Activated naive CD8-positive, alpha-beta T cell treated with anti-CD3 and anti-CD28 coated beads, Interleukin-2, amount 10 ng/mL, durations not matched to agents 7 days and 5 days (primary cell): Measurements from ENCODE around the gene CEACAM19. TPM values are rescaled to one million over a fixed set of nuclear protein-coding genes. Genes with fewer than 3 reads are reported as not detected.

Experiments used
- ATAC-seq: fragments of 150-1000 bp; cut with Tn5 transposase; one replicate; pipeline ENCODE4 v1.10.0; 2021; ENCODE audit warnings: low read depth, moderate library complexity
- POLR2A ChIA-PET: fragments of 350-600 bp; sonication (Branson Sonifier 250); formaldehyde crosslinking; loops from one replicate; lab custom pipeline; 2021; ENCODE audit warnings: antibody characterized with exemption; lab: Charles Lee
- DNase-seq: peaks from one replicate; pipeline ENCODE4 v3.0.0; 2021
- H3K27ac Mint-ChIP-seq: one replicate; pipeline ENCODE4 v1.8.0; 2022; ENCODE audit warnings: mild to moderate bottlenecking, mixed read lengths
- H3K27me3 Mint-ChIP-seq: one replicate; pipeline ENCODE4 v1.8.0; 2022; ENCODE audit warnings: mild to moderate bottlenecking, moderate library complexity, mixed read lengths
- H3K36me3 Mint-ChIP-seq: one replicate; pipeline ENCODE4 v1.8.0; 2021; ENCODE audit warnings: mild to moderate bottlenecking, mixed read lengths
- H3K4me1 Mint-ChIP-seq: one replicate; pipeline ENCODE4 v1.8.0; 2021; ENCODE audit warnings: mixed read lengths
- H3K4me3 Mint-ChIP-seq: one replicate; pipeline ENCODE4 v1.8.0; 2022; ENCODE audit warnings: mild to moderate bottlenecking, moderate library complexity, mixed read lengths
- H3K9me3 Mint-ChIP-seq: one replicate; pipeline ENCODE4 v1.8.0; 2021; ENCODE audit warnings: mixed read lengths
- microRNA-seq: library from miRNA; unstranded; fragments of <30 nt; microRNA quantifications from one replicate; pipeline ENCODE4 v1.2.0, GENCODE V29; 2022
- total RNA-seq, 2 experiments: library from RNA; stranded (reverse); gene quantifications; one replicate each; pipeline ENCODE4 v1.2.3, GENCODE V29; 2021

The CEACAM19 gene
- total RNA-seq, 2 experiments from 2014 or later: 0.40 TPM; not detected in 1

DNA sequence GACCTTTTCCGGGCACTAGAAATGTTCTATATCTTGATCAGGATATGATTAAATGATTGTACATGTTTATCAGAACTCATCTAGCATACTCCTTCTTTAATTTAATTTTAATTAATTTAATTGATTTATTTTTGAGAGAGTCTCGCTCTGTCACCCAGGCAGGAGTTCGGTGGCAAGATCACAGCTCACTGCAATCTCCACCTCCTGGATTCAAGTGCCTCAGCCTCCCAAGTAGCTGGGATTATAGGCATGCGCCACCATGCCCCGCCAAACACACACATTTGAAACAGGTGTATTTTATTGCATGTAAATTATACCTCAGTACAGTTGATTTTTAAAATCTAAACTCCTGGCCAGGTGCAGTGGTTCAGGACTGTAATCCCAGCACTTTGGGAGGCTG lies 59.8 kb downstream of the CEACAM19 start:
- H3K4me3 Mint-ChIP-seq: no peak overlapping the region
- DNase-seq (no peak), ATAC-seq (no peak)
- POLR2A ChIA-PET: no interaction called here
- H3K9me3 Mint-ChIP-seq: no peaks in the 10 kb centered on the region
- no peaks in the 10 kb centered on the region for H3K36me3 Mint-ChIP-seq
- no peak overlapping the region for H3K27ac Mint-ChIP-seq
- H3K27me3 Mint-ChIP-seq: peaks cover 6% of the 10 kb centered on the region
- H3K4me1 Mint-ChIP-seq: peaks cover 11% of the 10 kb centered on the region

DNA sequence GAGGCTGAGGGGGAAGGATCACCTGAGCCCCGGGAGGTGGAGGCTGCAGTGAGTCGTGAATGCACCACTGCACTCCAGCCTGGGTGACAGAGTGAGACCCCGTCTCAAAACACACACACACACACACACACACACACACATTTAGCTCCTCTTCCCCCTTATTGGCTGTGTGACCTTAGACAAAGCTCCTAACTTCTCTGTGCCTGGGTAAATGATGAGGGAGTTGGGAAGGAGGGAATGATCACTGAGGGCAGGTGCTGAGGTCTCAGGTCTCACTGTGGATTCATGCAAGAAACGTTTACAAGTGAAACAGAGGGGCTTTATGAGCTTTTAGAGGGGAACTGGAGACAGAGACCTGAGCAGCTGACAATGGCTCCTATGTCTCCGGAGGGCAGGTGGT lies 60.3 kb downstream of the CEACAM19 start:
- H3K27ac Mint-ChIP-seq: no peak overlapping the region
- H3K4me3 Mint-ChIP-seq: no peak overlapping the region
- POLR2A ChIA-PET: interaction anchor here (0.7 kb wide), 1 partner anchor 393 kb away, joined by 3 read pairs; no protein-coding TSS in a partner anchor
- no peak for ATAC-seq
- peaks cover 11% of the 10 kb centered on the region for H3K4me1 Mint-ChIP-seq
- H3K27me3 Mint-ChIP-seq: peaks cover 6% of the 10 kb centered on the region
- H3K9me3 Mint-ChIP-seq: no peaks in the 10 kb centered on the region
- no peak for DNase-seq
- H3K36me3 Mint-ChIP-seq: no peaks in the 10 kb centered on the region

DNA sequence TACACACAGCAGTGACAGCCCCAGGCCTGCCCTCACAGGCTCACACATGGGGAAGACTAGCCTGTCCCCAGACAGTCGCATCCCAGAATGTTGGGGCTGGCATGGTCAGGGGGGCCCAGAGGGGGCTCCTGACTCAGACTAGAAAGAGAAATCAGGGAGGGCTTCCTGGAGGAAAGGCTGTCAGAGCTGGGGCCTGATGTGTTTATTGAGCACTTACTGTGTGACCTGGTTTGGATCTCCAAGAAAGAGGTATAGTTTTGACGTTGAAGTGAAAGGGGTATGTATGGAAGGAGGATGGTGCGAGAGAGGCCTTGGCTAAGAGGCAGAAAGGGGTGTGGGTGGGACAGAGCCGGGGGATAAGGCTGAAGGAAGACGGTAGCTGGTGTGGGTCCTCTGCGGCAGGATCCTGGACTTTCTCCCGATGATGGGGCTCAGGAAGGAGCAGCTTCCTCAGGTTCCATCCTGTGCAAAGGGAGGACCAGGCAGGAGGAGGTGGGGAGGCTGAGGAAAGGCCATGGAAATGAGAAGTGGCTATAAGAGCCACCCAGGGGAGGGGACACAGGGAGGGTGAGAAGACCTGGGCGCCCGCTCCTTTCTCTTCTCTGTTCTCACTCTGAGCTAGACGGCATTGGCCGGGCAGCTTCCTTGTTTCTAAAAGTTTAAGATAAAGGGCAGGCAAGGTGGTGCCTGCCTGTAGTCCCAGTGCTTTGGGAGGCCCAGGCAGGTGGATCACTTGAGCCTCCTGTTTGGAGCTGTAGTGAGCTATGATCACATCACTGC lies 61.1 kb downstream of the CEACAM19 start:
- H3K36me3 Mint-ChIP-seq: no peaks in the 10 kb centered on the region
- peak overlapping the region; percentile 2 for H3K27ac Mint-ChIP-seq
- no peak for ATAC-seq
- DNase-seq: no peak
- no peak overlapping the region for H3K4me3 Mint-ChIP-seq
- peaks cover 6% of the 10 kb centered on the region for H3K27me3 Mint-ChIP-seq
- H3K4me1 Mint-ChIP-seq: peaks cover 15% of the 10 kb centered on the region
- no peaks in the 10 kb centered on the region for H3K9me3 Mint-ChIP-seq
- POLR2A ChIA-PET: interaction anchor here (0.7 kb wide), 1 partner anchor 392 kb away, joined by 3 read pairs; no protein-coding TSS in a partner anchor

Small RNAs within 50 kb of the gene (microRNA-seq; reads per million reads assigned to microRNA genes)
- gene MIR4531: not detected

Other genes with a start within 250 kb of the CEACAM19 start
- 1 to 10 TPM; 2.6 to 3.0 TPM for gene ZNF229, start 223.0 kb upstream of the CEACAM19 start, total RNA-seq
- 10 to 100 TPM; 15.4 to 16.4 TPM for gene ZNF180, start 171.0 kb upstream of the CEACAM19 start, total RNA-seq
- not detected for gene CEACAM20, start 141.8 kb upstream of the CEACAM19 start, total RNA-seq
- gene IGSF23, start 57.9 kb upstream of the CEACAM19 start, total RNA-seq: not detected
- gene PVR, start 27.6 kb upstream of the CEACAM19 start, total RNA-seq: 1 to 10 TPM; 3.5 to 4.2 TPM
- gene CEACAM16, start 27.7 kb downstream of the CEACAM19 start, total RNA-seq: not detected
- 10 to 100 TPM; 25.0 to 28.8 TPM for gene BCL3, start 77.2 kb downstream of the CEACAM19 start, total RNA-seq
- not detected for gene CBLC, start 106.4 kb downstream of the CEACAM19 start, total RNA-seq
- not detected for gene BCAM, start 137.6 kb downstream of the CEACAM19 start, total RNA-seq
- gene NECTIN2, start 174.8 kb downstream of the CEACAM19 start, total RNA-seq: 1 to 10 TPM; 1.9 to 2.4 TPM
- gene TOMM40, start 219.8 kb downstream of the CEACAM19 start, total RNA-seq: 10 to 100 TPM; 50.3 to 53.5 TPM
- gene APOE, start 234.3 kb downstream of the CEACAM19 start, total RNA-seq: 10 to 100 TPM; 10.5 to 12.9 TPM
- gene APOC1, start 243.1 kb downstream of the CEACAM19 start, total RNA-seq: 10 to 100 TPM; 11.6 to 12.7 TPM